NCI-H146 (cell line): Measurements from ENCODE around the gene KRT7.
A peak's percentile ranks its signal among the peaks of the same experiment; 100 is the strongest.
"Not testable (repeated sequence)": the region's sequence is repeated elsewhere in the genome, so short reads cannot be mapped to it uniquely, and the experiment has no call there.

ENCODE experiments used
- DNase-seq: peaks from one replicate; lab custom pipeline; 2025; lab: John Stamatoyannopoulos, UW

The KRT7 gene

GRCh38 chr12:52243856-52244614 lies 11.0 kb downstream of the KRT7 start:
- no peak for DNase-seq

- no peak for DNase-seq
These were observed 11.6 kb downstream of the KRT7 start for GRCh38 chr12:52244615-52244994.

GRCh38 chr12:52245259-52245961 lies 12.4 kb downstream of the KRT7 start:
- DNase-seq = no peak

GRCh38 chr12:52245962-52246569 lies 13.0 kb downstream of the KRT7 start:
- no peak for DNase-seq

- DNase-seq = peak; percentile 88
These were observed 13.9 kb downstream of the KRT7 start for GRCh38 chr12:52246720-52247621.

GRCh38 chr12:52247622-52248540 lies 14.8 kb downstream of the KRT7 start:
- DNase-seq = peak; percentile 46

GRCh38 chr12:52248541-52249461 lies 15.8 kb downstream of the KRT7 start:
- no peak for DNase-seq

- no peak for DNase-seq
These were observed 16.5 kb downstream of the KRT7 start for GRCh38 chr12:52249511-52250047.

GRCh38 chr12:52250048-52250990 lies 17.3 kb downstream of the KRT7 start:
- no peak for DNase-seq

- DNase-seq = no peak
These were observed 18.5 kb downstream of the KRT7 start for GRCh38 chr12:52251367-52252051.

- not testable (repeated sequence) for DNase-seq
These were observed 19.2 kb downstream of the KRT7 start for GRCh38 chr12:52252175-52252615.

GRCh38 chr12:52252728-52253343 lies 19.8 kb downstream of the KRT7 start:
- no peak for DNase-seq

GRCh38 chr12:52253391-52254179 lies 20.5 kb downstream of the KRT7 start:
- DNase-seq = no peak

- DNase-seq = no peak
These were observed 21.3 kb downstream of the KRT7 start for GRCh38 chr12:52254180-52254964.

GRCh38 chr12:52254965-52255751 lies 22.1 kb downstream of the KRT7 start:
- no peak for DNase-seq
